Lower leg skin (tissue), 3 donors: ENCODE results near the gene NUMB.

Source experiments
- POLR2A ChIP-seq, 2 donors: fragments of 450-650 bp; IDR thresholded peaks; one replicate each; pipeline ENCODE4 v1.6.1; 2016 to 2017; ENCODE audit warnings: antibody characterized with exemption in 2 of 2, mild to moderate bottlenecking in 1 of 2, moderate library complexity in 1 of 2
- TF ChIP-seq, protein P1 (sequence below), 3 donors: fragments of 450-650 bp; IDR thresholded peaks; one replicate each; pipeline ENCODE4 v1.5.1; 2016; ENCODE audit warnings: antibody characterized with exemption in 3 of 3, mild to moderate bottlenecking in 3 of 3, moderate library complexity in 2 of 3

- TF ChIP-seq, protein P1, sequence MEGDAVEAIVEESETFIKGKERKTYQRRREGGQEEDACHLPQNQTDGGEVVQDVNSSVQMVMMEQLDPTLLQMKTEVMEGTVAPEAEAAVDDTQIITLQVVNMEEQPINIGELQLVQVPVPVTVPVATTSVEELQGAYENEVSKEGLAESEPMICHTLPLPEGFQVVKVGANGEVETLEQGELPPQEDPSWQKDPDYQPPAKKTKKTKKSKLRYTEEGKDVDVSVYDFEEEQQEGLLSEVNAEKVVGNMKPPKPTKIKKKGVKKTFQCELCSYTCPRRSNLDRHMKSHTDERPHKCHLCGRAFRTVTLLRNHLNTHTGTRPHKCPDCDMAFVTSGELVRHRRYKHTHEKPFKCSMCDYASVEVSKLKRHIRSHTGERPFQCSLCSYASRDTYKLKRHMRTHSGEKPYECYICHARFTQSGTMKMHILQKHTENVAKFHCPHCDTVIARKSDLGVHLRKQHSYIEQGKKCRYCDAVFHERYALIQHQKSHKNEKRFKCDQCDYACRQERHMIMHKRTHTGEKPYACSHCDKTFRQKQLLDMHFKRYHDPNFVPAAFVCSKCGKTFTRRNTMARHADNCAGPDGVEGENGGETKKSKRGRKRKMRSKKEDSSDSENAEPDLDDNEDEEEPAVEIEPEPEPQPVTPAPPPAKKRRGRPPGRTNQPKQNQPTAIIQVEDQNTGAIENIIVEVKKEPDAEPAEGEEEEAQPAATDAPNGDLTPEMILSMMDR (IDR thresholded peaks at IDR 0.05), result no peak
- no peak for TF ChIP-seq POLR2A (IDR thresholded peaks at IDR 0.05)
These were observed 17.1 kb downstream of the NUMB start for GRCh38 chr14:73441286-73441685.
